GM23338 (cell line): ENCODE measurements around the gene DNAH8. TPM values are rescaled to one million over a fixed set of nuclear protein-coding genes. Genes with fewer than 3 reads are reported as not detected.

Source experiments
- ATAC-seq: fragments of 200-7000 bp; cut with Tn5 transposase; 3 replicates; pipeline ENCODE4 v1.9.1; 2020
- DNase-seq: peaks from one replicate; pipeline ENCODE4 v3.0.0-alpha.2; 2015; ENCODE audit warnings: low spot score
- H2AFZ ChIP-seq: fragments of 200-600 bp; sonication (generic); 2 replicates; pipeline ENCODE4 v1.8.0; 2016; ENCODE audit warnings: antibody characterized with exemption, mild to moderate bottlenecking, moderate library complexity
- H3F3A ChIP-seq: fragments of 200-600 bp; sonication (generic); replicated peaks from 2 replicates; pipeline ENCODE4 v1.8.0; 2017; ENCODE audit warnings: antibody characterized with exemption, mixed run types, low read depth
- H3K27ac ChIP-seq: fragments of 200-600 bp; sonication (generic); 2 replicates; pipeline ENCODE4 v1.6.1; 2016; ENCODE audit warnings: low read depth
- H3K27me3 ChIP-seq: fragments of 200-600 bp; sonication (generic); 2 replicates; pipeline ENCODE4 v1.8.0; 2016; ENCODE audit warnings: mild to moderate bottlenecking, mixed run types, moderate library complexity; ENCODE audit not compliant: insufficient read depth
- H3K36me3 ChIP-seq: fragments of 200-600 bp; sonication (generic); 2 replicates; pipeline ENCODE4 v1.8.0; 2016; ENCODE audit warnings: mild to moderate bottlenecking; ENCODE audit not compliant: insufficient read depth
- H3K4me1 ChIP-seq: fragments of 200-600 bp; sonication (generic); 2 replicates; pipeline ENCODE4 v1.8.0; 2016; ENCODE audit warnings: mild to moderate bottlenecking, moderate library complexity; ENCODE audit not compliant: insufficient read depth
- H3K4me2 ChIP-seq: fragments of 200-600 bp; sonication (generic); 2 replicates; pipeline ENCODE4 v1.7.1; 2017; ENCODE audit warnings: mixed run types
- H3K4me3 ChIP-seq: fragments of 200-600 bp; sonication (generic); 2 replicates; pipeline ENCODE4 v1.6.1; 2016; ENCODE audit warnings: mixed run types
- H3K79me2 ChIP-seq: fragments of 200-600 bp; sonication (generic); replicated peaks from 2 replicates; pipeline ENCODE4 v1.8.0; 2017; ENCODE audit warnings: mild to moderate bottlenecking; ENCODE audit not compliant: insufficient read depth
- H3K9me2 ChIP-seq: fragments of 200-600 bp; sonication (generic); 2 replicates; pipeline ENCODE4 v1.8.0; 2017; ENCODE audit not compliant: insufficient read depth
- H4K20me1 ChIP-seq: fragments of 200-600 bp; sonication (generic); replicated peaks from 2 replicates; pipeline ENCODE4 v1.8.0; 2017; ENCODE audit warnings: mild to moderate bottlenecking; ENCODE audit not compliant: insufficient read depth
- H3K27ac Mint-ChIP-seq: 2 replicates; pipeline ENCODE4 v1.8.0; 2020; ENCODE audit warnings: inconsistent platforms, mild to moderate bottlenecking, moderate library complexity, mixed read lengths
- H3K27me3 Mint-ChIP-seq: 3 replicates; pipeline ENCODE4 v1.8.0; 2022; ENCODE audit warnings: low read depth, mild to moderate bottlenecking, moderate library complexity, mixed read lengths, inconsistent platforms; ENCODE audit not compliant: insufficient read depth, poor library complexity
- H3K36me3 Mint-ChIP-seq: 3 replicates; pipeline ENCODE4 v1.8.0; 2021; ENCODE audit warnings: low read depth, mild to moderate bottlenecking, inconsistent platforms, moderate library complexity, mixed read lengths
- H3K4me1 Mint-ChIP-seq: 3 replicates; pipeline ENCODE4 v1.8.0; 2020; ENCODE audit warnings: mild to moderate bottlenecking, inconsistent platforms, mixed read lengths
- H3K4me3 Mint-ChIP-seq: 3 replicates; pipeline ENCODE4 v1.8.0; 2021; ENCODE audit warnings: moderate library complexity, mild to moderate bottlenecking, inconsistent platforms, mixed read lengths
- H3K9me3 Mint-ChIP-seq: 3 replicates; pipeline ENCODE4 v1.8.0; 2020; ENCODE audit warnings: moderate library complexity, mild to moderate bottlenecking, inconsistent platforms, mixed read lengths
- CREB1 ChIP-seq: fragments of 250-450 bp; sonication (Bioruptor Pico); IDR thresholded peaks from 2 replicates; pipeline ENCODE4 v1.5.0; 2020; ENCODE audit warnings: low read depth, mild to moderate bottlenecking, moderate library complexity
- EZH2 ChIP-seq: fragments of 200-600 bp; sonication (generic); IDR thresholded peaks from one replicate; pipeline ENCODE4 v1.8.0; 2017; ENCODE audit warnings: antibody characterized with exemption, mild to moderate bottlenecking, low read depth; ENCODE audit not compliant: unreplicated experiment
- POLR2AphosphoS5 ChIP-seq: IDR thresholded peaks from 2 replicates; pipeline ENCODE4 v1.6.1; 2016; ENCODE audit warnings: antibody characterized with exemption, low read depth
- STAT1 ChIP-seq: IDR thresholded peaks from one replicate; pipeline ENCODE4 v1.6.1; 2016; ENCODE audit warnings: antibody characterized with exemption; ENCODE audit not compliant: unreplicated experiment
- ZNF114 ChIP-seq: fragments of 250-450 bp; sonication (Bioruptor Pico); IDR thresholded peaks from 2 replicates; pipeline ENCODE4 v1.5.0; 2020; ENCODE audit warnings: mild to moderate bottlenecking, moderate library complexity
- ZNF331 ChIP-seq: fragments of 250-450 bp; sonication (Bioruptor Pico); IDR thresholded peaks from 2 replicates; pipeline ENCODE4 v1.5.0; 2020; ENCODE audit warnings: low read depth, mild to moderate bottlenecking, moderate library complexity
- ZNF462 ChIP-seq: fragments of 250-450 bp; sonication (Bioruptor Pico); IDR thresholded peaks from 2 replicates; pipeline ENCODE4 v1.5.0; 2020; ENCODE audit warnings: mild to moderate bottlenecking, moderate library complexity
- polyA plus RNA-seq: library from polyadenylated mRNA; unstranded; fragments of >200 nt; fragmentation: Nextera tagmentation; extraction: Ambion mirVana; gene quantifications from 2 replicates; pipeline ENCODE4 v1.2.1, GENCODE V29; 2016
- total RNA-seq: library from RNA; depleted of rRNA; stranded (reverse); fragments of >200 nt; shearing (Covaris generic); gene quantifications from 2 replicates; pipeline ENCODE4 v1.2.3, GENCODE V29; 2014
- TF ChIP-seq, protein P1 (sequence below): IDR thresholded peaks from 2 replicates; pipeline ENCODE4 v1.6.1; 2016; ENCODE audit warnings: antibody characterized with exemption
- TF ChIP-seq, protein P2 (sequence below): IDR thresholded peaks from one replicate; pipeline ENCODE4 v1.6.1; 2018; ENCODE audit warnings: antibody characterized with exemption; ENCODE audit not compliant: unreplicated experiment

Gene DNAH8
- total and polyA plus RNA-seq, 2 experiments from 2014 or later: 0.02 TPM; not detected in 1

DNA sequence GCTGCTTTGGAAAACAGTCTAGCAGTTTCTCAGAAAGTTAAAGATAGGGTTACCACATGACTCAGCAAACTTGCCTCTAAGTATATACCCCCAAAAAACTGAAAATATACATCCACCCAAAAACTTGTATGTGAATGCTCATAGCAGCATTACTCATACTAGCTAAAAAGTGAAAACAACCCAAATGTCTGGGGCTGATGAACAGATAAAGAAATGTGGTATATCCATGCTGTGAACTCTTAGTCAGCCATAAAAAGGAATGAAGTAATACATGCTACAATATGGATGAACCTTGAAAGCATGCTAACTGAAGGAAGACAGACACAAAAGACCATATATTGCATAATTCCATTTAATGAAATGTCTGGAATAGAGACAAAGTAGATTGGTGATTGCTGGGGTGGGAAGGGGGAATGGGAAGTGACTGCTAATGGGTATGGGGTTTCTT, 253.6 kb downstream of the DNAH8 start:
- Mint-ChIP-seq H3K36me3 (no peaks in the 10 kb centered on the region), H3K27me3 (peaks cover 3% of the 10 kb centered on the region), H3K4me3 (no peak overlapping the region), H3K9me3 (peaks cover 3% of the 10 kb centered on the region; the same call in 2 of the 3 replicates), H3K27ac (no peak overlapping the region), H3K4me1 (no peaks in the 10 kb centered on the region)
- Histone ChIP-seq H3K4me1 (no peaks in the 10 kb centered on the region), H3K27me3 (no peaks in the 10 kb centered on the region), H3K79me2 (no peaks in the 10 kb centered on the region), H3K9me2 (no peaks in the 10 kb centered on the region), H4K20me1 (no peaks in the 10 kb centered on the region), H3F3A (no peaks in the 10 kb centered on the region), H3K36me3 (no peaks in the 10 kb centered on the region), H2AFZ (no peak overlapping the region), H3K4me2 (no peak overlapping the region), H3K27ac (no peak overlapping the region), H3K4me3 (no peak overlapping the region)
- TF ChIP-seq ZNF114: no peak
- no peak for TF ChIP-seq ZNF462
- TF ChIP-seq, protein P1, sequence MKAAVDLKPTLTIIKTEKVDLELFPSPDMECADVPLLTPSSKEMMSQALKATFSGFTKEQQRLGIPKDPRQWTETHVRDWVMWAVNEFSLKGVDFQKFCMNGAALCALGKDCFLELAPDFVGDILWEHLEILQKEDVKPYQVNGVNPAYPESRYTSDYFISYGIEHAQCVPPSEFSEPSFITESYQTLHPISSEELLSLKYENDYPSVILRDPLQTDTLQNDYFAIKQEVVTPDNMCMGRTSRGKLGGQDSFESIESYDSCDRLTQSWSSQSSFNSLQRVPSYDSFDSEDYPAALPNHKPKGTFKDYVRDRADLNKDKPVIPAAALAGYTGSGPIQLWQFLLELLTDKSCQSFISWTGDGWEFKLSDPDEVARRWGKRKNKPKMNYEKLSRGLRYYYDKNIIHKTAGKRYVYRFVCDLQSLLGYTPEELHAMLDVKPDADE: no peak
- no peak for TF ChIP-seq ZNF331 (CRISPR knock-in tag)
- TF ChIP-seq EZH2: no peak
- TF ChIP-seq POLR2AphosphoS5: no peak
- TF ChIP-seq STAT1: no peak
- no peak for TF ChIP-seq CREB1
- TF ChIP-seq, protein P2, sequence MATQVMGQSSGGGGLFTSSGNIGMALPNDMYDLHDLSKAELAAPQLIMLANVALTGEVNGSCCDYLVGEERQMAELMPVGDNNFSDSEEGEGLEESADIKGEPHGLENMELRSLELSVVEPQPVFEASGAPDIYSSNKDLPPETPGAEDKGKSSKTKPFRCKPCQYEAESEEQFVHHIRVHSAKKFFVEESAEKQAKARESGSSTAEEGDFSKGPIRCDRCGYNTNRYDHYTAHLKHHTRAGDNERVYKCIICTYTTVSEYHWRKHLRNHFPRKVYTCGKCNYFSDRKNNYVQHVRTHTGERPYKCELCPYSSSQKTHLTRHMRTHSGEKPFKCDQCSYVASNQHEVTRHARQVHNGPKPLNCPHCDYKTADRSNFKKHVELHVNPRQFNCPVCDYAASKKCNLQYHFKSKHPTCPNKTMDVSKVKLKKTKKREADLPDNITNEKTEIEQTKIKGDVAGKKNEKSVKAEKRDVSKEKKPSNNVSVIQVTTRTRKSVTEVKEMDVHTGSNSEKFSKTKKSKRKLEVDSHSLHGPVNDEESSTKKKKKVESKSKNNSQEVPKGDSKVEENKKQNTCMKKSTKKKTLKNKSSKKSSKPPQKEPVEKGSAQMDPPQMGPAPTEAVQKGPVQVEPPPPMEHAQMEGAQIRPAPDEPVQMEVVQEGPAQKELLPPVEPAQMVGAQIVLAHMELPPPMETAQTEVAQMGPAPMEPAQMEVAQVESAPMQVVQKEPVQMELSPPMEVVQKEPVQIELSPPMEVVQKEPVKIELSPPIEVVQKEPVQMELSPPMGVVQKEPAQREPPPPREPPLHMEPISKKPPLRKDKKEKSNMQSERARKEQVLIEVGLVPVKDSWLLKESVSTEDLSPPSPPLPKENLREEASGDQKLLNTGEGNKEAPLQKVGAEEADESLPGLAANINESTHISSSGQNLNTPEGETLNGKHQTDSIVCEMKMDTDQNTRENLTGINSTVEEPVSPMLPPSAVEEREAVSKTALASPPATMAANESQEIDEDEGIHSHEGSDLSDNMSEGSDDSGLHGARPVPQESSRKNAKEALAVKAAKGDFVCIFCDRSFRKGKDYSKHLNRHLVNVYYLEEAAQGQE: no peak
- ATAC-seq (no peak), DNase-seq (no peak)
